OCI-M2 (cell line): ENCODE measurements around the gene SH3PXD2B.
"Not testable (repeated sequence)": the region's sequence is repeated elsewhere in the genome, so short reads cannot be mapped to it uniquely, and the experiment has no call there.

Experiments
- DNase-seq: peaks from one replicate; lab custom pipeline; 2025; ENCODE audit not compliant: unreplicated experiment; lab: John Stamatoyannopoulos, UW

Gene SH3PXD2B

GRCh38 chr5:172403817-172404216 lies 50.5 kb downstream of the SH3PXD2B start:
- no peak for DNase-seq

- no peak for DNase-seq
These were observed 51.0 kb downstream of the SH3PXD2B start for GRCh38 chr5:172403189-172403796.

GRCh38 chr5:172402531-172403188 lies 51.7 kb downstream of the SH3PXD2B start:
- no peak for DNase-seq

GRCh38 chr5:172402031-172402430 lies 52.3 kb downstream of the SH3PXD2B start:
- not testable (repeated sequence) for DNase-seq

GRCh38 chr5:172399826-172400225 lies 54.5 kb downstream of the SH3PXD2B start:
- no peak for DNase-seq

GRCh38 chr5:172399336-172399735 lies 55.0 kb downstream of the SH3PXD2B start:
- DNase-seq: no peak

GRCh38 chr5:172398645-172399044 lies 55.7 kb downstream of the SH3PXD2B start:
- not testable (repeated sequence) for DNase-seq

- DNase-seq: not testable (repeated sequence)
These were observed 57.3 kb downstream of the SH3PXD2B start for GRCh38 chr5:172396994-172397393.

- no peak for DNase-seq
These were observed 58.1 kb downstream of the SH3PXD2B start for GRCh38 chr5:172396220-172396619.

GRCh38 chr5:172395483-172395882 lies 58.8 kb downstream of the SH3PXD2B start:
- DNase-seq: no peak

GRCh38 chr5:172389578-172390112 lies 64.7 kb downstream of the SH3PXD2B start:
- DNase-seq: no peak

GRCh38 chr5:172388246-172388733 lies 66.0 kb downstream of the SH3PXD2B start:
- no peak for DNase-seq

- DNase-seq: no peak
These were observed 68.6 kb downstream of the SH3PXD2B start for GRCh38 chr5:172385707-172386106.

GRCh38 chr5:172385010-172385563 lies 69.2 kb downstream of the SH3PXD2B start:
- no peak for DNase-seq

GRCh38 chr5:172383191-172383802 lies 71.0 kb downstream of the SH3PXD2B start:
- DNase-seq: no peak

- no peak for DNase-seq
These were observed 73.2 kb downstream of the SH3PXD2B start for GRCh38 chr5:172380987-172381643.

- DNase-seq: no peak
These were observed 73.9 kb downstream of the SH3PXD2B start for GRCh38 chr5:172380301-172380986.

- DNase-seq: no peak
These were observed 74.8 kb downstream of the SH3PXD2B start for GRCh38 chr5:172379481-172379880.

- no peak for DNase-seq
These were observed 76.5 kb downstream of the SH3PXD2B start for GRCh38 chr5:172377856-172378255.

- no peak for DNase-seq
These were observed 76.9 kb downstream of the SH3PXD2B start for GRCh38 chr5:172377438-172377837.

- no peak for DNase-seq
These were observed 79.5 kb downstream of the SH3PXD2B start for GRCh38 chr5:172374783-172375182.
